HCEC 1CT (cell line): ENCODE measurements around the gene DAO.

ENCODE experiments used
- DNase-seq: peaks from one replicate; pipeline ENCODE4 v3.0.0-alpha.2; 2017

The DAO gene

GRCh38 chr12:108928695-108929094 lies 48.8 kb downstream of the DAO start:
- DNase-seq = no peak

- no peak for DNase-seq
These were observed 50.3 kb downstream of the DAO start for GRCh38 chr12:108930155-108930554.

GRCh38 chr12:108930756-108931155 lies 50.9 kb downstream of the DAO start:
- DNase-seq = no peak

GRCh38 chr12:108933949-108934348 lies 54.1 kb downstream of the DAO start:
- no peak for DNase-seq

GRCh38 chr12:108935159-108935763 lies 55.4 kb downstream of the DAO start:
- no peak for DNase-seq

- DNase-seq = no peak
These were observed 58.5 kb downstream of the DAO start for GRCh38 chr12:108938247-108938924.

- DNase-seq = no peak
These were observed 59.7 kb downstream of the DAO start for GRCh38 chr12:108939594-108939993.

GRCh38 chr12:108940138-108940537 lies 60.2 kb downstream of the DAO start:
- no peak for DNase-seq

- DNase-seq = no peak
These were observed 67.2 kb downstream of the DAO start for GRCh38 chr12:108947097-108947496.

GRCh38 chr12:108948367-108948766 lies 68.5 kb downstream of the DAO start:
- DNase-seq = no peak

GRCh38 chr12:108949976-108950375 lies 70.1 kb downstream of the DAO start:
- DNase-seq = no peak
